SKM-1 (cell line): ENCODE measurements around the gene ADPRM.
"Not testable (repeated sequence)": the region's sequence is repeated elsewhere in the genome, so short reads cannot be mapped to it uniquely, and the experiment has no call there.

ENCODE experiments used
- DNase-seq: peaks from one replicate; lab custom pipeline; 2025; ENCODE audit not compliant: unreplicated experiment; lab: John Stamatoyannopoulos, UW

ADPRM gene

DNA sequence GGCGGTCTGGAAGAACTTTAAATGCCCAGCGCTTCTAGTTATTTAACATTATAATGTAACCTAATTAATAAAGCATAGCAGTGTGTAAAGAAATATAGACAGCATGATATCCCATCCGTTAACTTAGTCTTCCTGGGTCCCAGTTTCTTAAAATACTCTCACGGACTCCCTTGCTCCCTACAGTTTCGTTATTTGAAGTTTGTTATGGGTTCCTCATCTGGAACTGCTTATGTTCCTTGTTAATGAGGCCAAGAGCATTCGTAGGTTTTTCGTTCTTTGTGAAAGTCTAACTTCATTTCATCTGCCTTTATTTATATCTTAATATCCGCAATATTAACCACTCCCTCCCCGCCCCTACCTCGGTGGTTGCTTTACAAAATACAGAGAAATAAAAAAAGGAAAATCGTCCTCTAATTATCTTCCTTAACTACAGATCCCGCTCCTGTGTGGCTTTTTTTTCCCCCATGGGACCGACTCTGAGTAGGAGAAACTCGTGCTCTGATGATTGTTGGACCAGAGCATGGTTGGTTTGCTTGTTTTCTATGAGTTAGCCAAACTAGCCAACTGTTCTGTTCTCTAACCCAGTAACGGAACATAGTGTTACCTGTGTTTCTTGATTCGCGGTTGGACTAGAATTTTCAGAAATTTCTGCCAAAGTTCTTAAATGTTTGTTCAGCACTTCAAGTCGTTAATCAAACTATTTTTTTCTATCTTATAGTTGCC, 863 bp downstream of the ADPRM start:
- DNase-seq: no peak

GRCh38 chr17:10699856-10700255, 2.5 kb downstream of the ADPRM start:
- no peak for DNase-seq

DNA sequence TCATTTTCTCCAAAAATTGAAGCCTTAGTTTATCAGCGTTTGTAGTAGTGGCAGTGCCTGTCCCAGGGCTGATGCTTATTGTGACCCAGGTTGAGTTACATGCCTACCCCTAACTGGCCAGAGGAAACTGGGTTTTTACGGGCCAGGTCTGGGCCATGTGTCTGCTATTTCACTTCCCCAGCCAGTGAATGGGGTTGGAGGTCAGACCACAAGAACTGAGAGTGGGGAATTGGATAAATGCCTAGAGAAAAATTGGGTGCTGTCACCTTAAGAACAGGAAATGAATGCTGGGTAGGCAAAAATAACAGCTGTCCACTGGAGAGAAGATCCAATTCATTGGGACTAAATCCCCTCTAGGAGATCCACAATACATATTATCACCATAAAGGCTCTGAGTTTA, 5.2 kb downstream of the ADPRM start:
- no peak for DNase-seq

DNA sequence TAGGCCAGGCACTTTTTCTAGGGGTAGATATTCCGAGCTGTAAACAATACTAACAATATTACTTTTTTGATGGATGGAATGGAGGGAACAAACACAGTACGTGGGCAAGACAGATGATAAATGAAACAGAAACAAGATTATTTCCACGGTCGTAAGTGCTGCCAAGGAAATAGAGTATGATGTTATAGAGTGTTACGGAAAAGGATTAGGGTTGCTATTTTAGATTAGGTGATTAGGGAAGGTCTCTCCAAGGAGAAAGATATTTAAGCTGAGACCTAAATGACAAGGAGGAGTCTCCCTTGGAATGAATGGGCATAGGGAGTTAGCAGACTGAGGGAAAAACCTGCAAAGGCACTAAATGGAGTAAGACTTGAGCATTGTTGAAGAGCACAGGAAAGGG, 8.3 kb downstream of the ADPRM start:
- DNase-seq: no peak

DNA sequence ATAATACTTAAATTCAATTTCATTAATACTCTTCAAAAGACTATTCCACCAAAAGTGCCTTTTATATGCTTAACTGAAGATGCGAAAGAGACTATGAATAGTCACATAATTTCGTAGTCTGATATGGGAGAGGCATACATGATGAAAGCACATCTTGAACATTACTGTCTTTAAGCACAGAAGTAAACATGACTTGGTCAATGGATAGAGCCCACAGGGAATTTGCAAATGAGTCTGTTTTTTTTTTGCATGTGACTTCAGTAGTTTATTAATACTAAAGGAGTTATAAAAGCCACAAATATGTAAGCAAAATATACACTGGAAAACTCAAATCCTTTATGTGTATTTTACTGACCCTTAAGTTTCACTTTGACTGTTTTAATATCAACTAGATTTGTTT, 15.9 kb downstream of the ADPRM start:
- DNase-seq: no peak

GRCh38 chr17:10716218-10716617, 18.8 kb downstream of the ADPRM start:
- DNase-seq: no peak

- DNase-seq: no peak
Observed at GRCh38 chr17:10718547-10718946, 21.2 kb downstream of the ADPRM start.

DNA sequence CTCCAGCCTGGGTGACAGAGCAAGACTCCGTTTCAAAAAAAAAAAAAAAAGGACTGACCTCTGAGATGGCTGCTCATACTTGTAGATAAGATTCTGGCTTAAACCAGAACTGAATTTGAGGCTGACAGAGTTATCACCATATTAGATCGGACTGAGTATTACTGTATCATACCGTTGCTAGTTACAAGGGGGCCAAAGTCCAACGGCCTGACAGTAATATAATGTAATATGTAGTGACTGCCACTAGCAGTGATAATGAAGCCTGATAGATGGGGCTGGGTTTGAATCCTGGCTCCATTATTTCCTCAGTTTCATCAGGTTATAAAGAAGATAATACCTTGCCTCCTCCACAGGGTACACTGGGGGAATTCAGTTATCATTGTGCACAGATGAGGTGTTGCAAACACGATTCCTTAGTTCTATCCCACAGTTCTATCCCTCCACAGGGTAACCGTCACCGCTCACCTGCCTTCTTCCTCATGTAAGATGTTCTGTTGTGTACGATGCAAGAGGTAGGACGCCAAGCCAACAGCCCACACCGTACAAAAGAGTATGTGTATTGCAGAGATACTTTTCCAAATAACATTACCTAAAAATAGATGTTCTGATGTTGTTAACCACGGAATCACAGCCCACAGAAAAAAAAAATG, 27.3 kb downstream of the ADPRM start:
- no peak for DNase-seq

DNA sequence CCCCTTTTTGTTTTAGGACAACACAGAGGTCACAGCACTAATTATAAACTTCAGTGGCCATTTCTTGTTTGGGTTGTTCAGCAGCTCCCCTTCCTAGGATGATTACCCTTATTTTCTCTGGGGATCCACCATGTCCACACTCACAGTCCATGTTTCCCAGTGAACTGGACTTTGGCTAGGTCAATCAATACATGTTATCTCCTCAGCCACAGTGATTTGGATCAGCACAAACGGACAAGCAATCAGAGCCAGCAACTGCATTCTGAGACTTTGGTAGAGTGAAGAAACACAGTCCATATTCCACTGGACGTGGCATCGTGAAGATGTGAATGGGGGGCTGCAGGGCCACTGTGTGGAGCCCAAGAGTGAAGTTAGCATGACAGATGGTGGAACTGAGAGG, 27.9 kb downstream of the ADPRM start:
- DNase-seq: no peak

DNA sequence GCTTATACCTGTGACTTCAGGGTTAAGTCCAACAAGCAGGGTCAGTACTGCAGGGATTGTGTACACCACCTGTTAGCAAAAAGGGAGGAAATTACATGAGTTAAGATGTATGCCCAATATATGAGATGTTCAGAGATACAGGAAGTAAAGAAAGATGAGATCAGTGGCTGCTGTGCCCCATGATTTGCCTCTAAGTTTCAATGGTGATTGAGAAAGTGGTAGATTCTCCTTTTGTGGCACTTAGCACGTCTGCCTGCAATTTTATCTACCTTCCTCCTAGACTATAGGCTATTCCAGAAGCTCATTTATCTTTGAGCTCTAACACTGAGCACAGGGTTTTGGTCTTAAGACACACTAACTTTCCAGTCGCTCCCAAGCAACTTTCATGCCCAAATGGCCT, 28.8 kb downstream of the ADPRM start:
- DNase-seq: no peak

DNA sequence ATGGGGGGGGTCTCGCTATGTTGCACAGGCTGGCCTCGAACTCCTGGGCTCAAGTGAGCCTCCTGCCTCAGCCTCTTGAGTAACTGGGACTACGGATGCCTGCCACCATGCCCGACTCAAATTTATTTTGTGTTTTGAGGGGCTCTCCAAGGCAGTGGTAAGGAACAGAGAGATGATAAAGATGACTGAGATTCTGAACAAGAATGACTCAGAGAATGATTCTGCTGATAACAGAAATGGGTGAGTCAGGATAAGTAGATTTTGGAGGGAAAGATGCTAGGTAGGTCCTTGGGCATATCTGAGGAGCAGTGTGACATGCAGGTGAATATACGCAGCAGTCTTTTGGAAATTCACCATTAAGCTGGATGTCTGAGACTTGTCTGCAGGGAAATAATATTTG, 29.8 kb downstream of the ADPRM start:
- DNase-seq: no peak

- DNase-seq: no peak
Observed at GRCh38 chr17:10728331-10728892, 31.0 kb downstream of the ADPRM start.

DNA sequence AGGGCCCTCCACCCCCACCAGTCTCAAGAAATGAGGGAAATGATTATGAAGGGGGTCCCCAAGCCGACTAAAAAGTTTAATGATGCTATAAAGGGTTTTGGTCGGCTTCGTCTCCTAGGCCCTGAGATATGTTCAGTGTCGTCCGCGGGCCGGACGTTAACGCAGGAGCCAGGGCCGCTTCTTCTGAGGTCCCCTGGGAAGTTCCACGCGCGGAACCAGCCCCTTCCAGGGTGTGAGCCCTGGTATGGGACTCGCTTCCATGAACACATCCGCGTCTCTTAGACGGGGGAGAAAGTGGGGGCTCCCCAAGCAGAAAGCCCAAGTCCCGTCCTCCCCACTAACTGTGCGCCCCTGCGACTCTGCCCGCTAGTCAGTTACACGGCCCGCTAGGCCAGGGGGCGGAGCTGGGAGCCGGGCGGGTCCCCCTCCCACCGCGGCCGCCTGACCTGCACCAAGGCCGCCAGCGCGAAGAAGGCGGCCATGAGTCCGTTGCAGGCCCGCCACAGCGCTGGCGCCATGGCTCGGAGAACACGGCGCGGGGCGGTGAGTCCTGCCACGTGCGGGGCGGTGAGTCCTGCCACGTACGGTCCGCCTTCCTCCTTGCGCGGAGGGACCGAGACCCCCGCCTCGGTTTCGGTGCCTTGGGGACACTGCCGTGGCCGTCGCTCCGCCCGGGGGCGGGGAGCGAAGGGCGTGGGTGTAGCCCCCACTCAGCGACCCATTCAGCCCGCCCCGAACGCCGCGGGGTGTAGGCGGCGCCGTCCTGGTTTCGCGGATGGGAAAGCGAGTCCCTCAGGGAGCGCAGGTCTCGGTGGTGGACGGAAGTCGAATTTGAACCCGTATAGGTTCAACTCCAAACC, 32.2 kb downstream of the ADPRM start, which contains the start of gene TMEM220:
Gene TMEM220 (minus strand): TSS at position 690 of the 860 bp plus-strand sequence. CDS start 172 bp downstream, at position 518.
- no peak for DNase-seq

DNA sequence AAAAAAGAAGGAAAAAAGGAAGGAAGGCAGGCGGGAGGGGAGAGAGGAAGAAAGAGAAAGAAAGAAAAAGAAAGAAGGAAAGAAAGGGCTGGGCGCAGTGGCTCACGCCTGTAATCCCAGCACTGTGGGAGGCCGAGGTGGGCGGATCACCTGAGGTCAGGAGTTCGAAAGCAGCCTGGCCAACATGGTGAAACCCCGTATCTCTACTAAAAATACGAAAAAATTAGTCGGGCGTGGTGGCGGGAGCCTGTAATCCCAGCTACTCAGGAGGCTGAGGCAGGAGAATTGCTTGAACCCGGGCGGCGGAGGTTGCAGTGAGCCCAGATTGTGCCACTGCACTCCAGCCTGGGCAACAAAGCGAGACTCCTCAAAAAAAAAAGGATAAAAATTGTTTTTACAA, 32.9 kb downstream of the ADPRM start:
- DNase-seq: not testable (repeated sequence)

DNA sequence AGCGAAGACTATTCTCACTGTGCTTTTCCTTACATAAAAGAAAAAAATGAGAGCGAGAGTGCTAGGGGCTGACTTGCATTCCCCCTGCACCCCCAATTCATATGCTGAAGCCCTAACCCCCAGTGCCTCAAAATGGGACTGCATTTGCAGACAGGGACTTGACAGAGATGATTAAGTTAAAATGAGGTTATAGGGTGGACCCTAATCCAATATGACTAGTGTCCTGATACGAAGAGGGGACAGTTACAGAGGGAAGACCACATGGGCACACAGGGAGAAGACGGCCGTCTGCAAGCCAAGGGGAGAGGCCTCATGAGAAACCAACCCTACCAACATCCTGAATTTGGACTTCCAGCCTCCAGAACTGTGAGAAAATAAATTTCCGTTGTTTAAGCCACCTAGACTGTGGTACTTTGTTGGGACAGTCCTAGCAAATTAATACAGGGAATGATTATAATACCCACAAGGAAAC, 34.0 kb downstream of the ADPRM start:
- DNase-seq: no peak

GRCh38 chr17:10732121-10732520, 34.7 kb downstream of the ADPRM start:
- not testable (repeated sequence) for DNase-seq

DNA sequence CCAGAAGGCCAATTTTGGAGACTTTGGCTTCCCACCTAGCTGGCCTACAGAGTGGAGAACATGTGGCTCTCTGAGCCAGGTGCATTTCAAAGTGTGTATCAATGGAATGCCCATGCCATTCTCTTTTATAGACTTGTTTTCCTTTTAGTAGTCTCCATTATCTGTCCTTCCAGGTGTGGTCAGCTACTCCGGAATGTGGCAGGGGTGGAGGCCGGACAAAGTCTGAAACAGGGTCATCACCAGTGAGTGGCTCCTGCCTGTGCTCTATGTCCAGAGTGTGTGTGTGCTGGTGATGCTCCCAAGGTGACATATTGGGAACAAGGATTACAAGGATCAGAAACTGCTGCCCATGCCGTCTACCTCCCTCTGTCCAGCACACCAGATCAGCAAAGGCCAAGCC, 36.3 kb downstream of the ADPRM start:
- no peak for DNase-seq

- DNase-seq: no peak
Observed at GRCh38 chr17:10735251-10735650, 37.9 kb downstream of the ADPRM start.

- DNase-seq: no peak
Observed at GRCh38 chr17:10735821-10736220, 38.4 kb downstream of the ADPRM start.

- DNase-seq: no peak
Observed at GRCh38 chr17:10737168-10737622, 39.8 kb downstream of the ADPRM start.

DNA sequence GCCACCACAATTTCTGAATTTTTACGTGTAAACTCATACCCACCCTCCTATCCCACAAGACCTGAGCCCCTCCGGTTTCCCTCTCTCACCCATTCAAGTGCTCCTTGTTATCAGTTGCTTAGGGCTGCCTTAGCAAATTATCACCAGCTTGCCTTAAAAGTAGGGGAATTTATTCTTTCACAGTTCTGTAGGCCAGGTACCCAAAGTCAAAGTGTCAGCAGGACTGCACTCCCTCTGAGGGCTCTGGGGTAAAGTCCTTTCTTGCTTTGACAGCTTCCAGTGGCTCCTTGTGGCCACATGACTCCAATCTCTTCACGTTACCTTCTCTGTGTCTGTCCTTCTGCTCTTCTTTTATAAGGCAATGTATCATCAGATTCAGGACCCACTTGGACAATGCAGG, 40.3 kb downstream of the ADPRM start:
- no peak for DNase-seq
